HG03469 (cell line): ENCODE measurements around the gene SSBP4.

Source experiments
- ATAC-seq: cut with Tn5 transposase; IDR thresholded peaks from one replicate; pipeline ENCODE4 v1.9.1; 2021; ENCODE audit warnings: mild to moderate bottlenecking, moderate library complexity, moderate number of reproducible peaks; ENCODE audit not compliant: unreplicated experiment

Gene SSBP4

DNA sequence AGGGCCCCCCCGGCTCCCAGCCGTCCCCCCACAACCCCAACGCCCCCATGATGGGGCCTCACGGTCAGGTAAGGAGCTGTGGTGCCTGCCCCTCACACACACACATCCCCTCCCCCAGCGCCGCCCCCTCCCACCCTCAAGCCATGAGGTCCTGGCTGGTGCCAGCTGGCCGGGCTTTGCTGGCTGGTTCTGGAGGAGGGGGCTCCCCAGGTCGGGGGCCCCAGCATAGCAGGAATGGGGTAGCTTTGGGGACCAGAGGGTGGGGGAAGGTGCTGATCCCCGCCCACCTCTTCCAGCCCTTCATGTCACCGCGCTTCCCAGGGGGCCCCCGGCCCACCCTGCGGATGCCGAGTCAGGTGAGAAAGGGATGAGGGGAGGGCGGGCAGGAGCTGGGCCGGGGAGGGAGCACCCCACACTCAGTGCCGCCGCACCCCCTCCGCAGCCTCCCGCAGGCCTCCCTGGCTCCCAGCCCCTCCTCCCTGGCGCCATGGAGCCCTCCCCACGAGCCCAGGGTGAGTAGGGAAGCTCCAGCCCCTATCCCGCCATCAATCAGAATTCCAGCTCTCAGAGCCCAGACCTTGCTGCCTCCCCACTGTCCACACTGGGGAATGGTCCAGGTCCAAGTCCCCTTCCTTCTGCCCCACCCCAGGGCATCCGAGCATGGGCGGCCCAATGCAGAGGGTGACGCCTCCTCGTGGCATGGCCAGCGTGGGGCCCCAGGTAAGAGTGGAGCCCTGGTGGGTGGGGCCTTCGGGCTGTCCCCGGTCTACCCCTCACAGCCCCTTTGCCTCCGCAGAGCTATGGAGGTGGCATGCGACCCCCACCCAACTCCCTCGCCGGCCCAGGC lies 12.4 kb downstream of the SSBP4 start:
- no peak for ATAC-seq

DNA sequence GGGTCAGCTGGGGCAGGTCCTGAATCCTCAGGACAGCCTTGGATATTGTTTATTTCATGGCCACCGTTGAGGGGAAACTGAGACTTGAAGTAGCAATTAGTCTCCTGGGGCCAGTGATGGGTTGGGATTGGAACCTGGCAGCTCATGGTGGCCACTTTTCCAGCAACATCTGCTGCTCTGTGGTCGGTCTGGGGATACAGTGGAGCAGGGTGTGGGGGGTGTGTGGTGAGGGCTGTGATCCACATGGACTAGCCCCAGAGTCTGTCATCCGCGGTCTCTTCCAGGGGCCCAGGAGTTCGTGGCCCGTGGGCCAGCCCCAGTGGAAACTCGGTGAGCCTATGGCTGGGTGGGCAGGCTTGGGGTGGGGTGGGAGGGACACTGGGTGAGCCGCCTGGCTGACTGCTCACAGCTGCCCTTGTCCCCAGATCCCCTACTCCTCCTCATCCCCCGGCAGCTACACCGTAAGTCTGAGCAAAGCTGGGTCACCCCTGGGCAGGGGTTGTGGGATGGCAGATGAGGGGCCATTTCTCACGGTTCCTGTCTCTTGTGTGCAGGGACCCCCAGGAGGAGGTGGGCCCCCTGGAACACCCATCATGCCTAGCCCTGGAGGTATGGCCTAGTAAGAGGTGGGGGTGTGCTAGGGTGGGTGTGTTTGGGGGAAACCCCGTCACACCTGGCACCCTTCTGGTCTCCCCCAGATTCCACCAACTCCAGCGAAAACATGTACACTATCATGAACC lies 13.2 kb downstream of the SSBP4 start:
- no peak for ATAC-seq

- no peak for ATAC-seq
These were observed 14.0 kb downstream of the SSBP4 start for GRCh38 chr19:18433015-18433691.

DNA sequence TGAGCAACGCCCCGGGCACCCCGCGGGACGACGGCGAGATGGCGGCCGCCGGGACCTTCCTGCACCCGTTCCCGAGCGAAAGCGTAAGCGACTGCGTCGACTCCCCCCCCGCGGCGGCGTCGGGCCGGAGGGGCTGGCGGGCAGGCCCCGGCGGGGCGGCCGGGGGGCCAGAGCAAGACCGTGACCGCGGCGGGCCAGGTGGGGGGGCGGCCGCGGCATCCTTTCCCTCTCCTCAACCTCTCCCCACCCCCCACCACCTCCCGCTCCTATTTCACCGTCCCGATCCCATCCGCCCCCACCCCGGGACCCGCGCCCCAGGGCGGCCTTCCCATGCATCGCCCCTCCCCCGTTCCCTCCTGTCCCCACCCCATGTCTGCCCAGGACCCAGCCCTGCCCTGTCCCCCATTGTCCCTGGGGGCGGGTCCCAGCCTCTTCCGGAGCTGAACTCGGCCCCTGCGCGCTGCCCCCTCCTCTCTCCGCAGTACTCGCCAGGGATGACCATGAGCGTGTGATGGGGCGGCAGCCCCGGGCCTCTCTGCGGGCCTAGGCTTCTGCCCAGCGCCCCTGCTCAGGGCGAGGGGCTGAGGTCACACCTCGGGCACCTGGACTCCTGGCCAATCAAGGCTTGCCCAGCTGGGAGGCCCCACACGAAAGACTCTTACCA lies 14.7 kb downstream of the SSBP4 start:
- ATAC-seq = no peak

DNA sequence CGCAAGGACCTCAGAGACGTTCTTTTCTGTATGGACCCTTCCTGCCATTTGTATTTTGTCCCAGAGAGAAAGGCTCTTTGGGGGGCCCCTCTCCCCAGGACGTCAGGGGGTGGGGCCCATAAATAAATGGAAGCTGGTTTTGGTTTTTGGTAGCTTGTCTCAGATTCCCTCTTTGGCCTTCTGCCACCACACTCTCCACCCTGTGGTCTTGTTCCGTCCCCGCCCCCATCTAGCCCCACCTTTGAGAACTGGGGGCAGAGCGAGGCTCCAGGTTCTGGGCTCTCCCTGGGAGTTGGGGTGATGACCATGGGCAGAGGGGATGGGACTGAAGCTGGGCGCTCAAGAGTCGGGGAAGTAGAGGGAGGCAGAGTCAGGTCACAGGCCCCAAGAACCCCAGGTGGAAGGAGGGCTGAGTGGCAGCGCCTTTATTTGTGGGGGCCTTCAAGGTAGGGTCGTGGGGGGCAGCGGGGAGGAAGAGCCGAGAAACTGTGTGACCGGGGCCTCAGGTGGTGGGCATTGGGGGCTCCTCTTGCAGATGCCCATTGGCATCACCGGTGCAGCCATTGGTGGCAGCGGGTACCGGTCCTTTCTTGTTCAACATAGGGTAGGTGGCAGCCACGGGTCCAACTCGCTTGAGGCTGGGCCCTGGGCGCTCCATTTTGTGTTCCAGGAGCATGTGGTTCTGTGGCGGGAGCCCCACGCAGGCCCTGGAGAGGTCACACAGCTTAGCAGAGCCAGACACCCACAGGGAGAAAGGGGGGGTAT lies 15.4 kb downstream of the SSBP4 start:
- no peak for ATAC-seq

- no peak for ATAC-seq
These were observed 16.1 kb downstream of the SSBP4 start for GRCh38 chr19:18435178-18435841.

- no peak for ATAC-seq
These were observed 16.9 kb downstream of the SSBP4 start for GRCh38 chr19:18435842-18436670.

DNA sequence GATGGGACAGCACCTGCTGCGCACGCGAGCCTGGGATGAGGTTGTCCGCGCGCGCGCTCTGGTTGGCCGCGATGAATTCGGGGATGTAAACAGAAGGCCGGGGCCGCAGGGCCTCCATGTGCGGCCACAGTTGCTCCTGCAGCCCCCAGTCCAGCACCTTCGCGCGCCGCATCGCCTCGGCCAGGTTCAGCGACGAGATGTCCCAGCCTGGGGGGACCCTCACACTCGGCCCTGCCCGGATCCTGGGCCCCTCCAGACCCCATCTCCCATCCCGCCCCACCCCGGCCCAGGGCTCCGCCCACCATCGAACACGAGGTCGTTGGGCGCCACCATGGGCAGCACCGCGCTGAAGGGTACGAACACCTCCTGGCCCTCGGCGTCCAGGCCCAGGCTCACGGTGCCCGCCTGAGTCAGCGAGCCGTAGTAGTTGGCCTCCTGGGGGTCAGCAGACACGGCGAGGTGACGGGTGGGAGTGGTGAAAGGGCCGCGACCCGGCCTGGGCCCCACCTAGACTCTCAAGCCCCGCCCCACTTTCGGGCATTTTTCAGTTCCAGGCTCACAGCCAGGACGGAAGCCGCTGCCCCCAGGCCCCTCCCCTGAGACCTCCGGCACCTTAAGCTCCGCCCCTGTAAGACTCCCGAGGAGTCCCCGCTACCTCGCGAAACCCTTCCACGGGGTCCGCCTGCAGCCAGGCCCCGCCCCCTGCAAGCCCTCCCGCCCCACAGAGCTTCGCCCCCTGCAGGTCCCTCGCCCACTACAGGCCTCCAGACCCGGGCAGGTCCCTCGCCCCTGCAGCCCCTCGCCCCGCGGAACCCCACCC lies 17.7 kb downstream of the SSBP4 start:
- no peak for ATAC-seq

GRCh38 chr19:18437491-18438330 lies 18.5 kb downstream of the SSBP4 start, which contains the start of gene ISYNA1:
Gene ISYNA1, minus strand, starts transcription at chr19:18438133. Its CDS starts 154 bp downstream, at chr19:18437979.
- ATAC-seq = no peak

- ATAC-seq = no peak
These were observed 19.3 kb downstream of the SSBP4 start for GRCh38 chr19:18438331-18439024.

GRCh38 chr19:18439025-18439909 lies 20.1 kb downstream of the SSBP4 start:
- no peak for ATAC-seq

GRCh38 chr19:18439910-18440237 lies 20.7 kb downstream of the SSBP4 start:
- no peak for ATAC-seq

DNA sequence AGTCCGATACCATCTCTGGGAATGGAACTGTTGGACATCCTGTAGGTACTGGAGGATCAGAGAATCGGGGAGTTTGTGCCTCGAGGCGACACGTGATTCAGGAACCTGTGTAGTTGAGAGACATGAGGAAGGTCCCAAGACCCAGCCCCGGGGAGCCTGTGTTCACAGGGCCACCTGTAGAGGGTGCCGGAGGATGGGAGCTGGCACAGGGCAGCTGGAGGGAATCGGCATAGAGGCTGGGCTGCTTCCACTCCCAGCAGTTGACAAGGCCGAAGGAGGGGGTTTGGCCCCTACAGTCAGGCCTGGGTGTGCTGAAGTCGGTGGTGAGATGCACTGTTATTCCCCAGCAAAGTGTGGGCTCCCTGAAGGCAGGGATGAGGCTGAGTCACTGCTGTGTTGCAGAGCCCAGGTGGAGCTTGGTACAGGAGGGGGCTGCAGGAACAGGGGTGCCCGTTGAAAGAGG lies 21.2 kb downstream of the SSBP4 start:
- no peak for ATAC-seq

DNA sequence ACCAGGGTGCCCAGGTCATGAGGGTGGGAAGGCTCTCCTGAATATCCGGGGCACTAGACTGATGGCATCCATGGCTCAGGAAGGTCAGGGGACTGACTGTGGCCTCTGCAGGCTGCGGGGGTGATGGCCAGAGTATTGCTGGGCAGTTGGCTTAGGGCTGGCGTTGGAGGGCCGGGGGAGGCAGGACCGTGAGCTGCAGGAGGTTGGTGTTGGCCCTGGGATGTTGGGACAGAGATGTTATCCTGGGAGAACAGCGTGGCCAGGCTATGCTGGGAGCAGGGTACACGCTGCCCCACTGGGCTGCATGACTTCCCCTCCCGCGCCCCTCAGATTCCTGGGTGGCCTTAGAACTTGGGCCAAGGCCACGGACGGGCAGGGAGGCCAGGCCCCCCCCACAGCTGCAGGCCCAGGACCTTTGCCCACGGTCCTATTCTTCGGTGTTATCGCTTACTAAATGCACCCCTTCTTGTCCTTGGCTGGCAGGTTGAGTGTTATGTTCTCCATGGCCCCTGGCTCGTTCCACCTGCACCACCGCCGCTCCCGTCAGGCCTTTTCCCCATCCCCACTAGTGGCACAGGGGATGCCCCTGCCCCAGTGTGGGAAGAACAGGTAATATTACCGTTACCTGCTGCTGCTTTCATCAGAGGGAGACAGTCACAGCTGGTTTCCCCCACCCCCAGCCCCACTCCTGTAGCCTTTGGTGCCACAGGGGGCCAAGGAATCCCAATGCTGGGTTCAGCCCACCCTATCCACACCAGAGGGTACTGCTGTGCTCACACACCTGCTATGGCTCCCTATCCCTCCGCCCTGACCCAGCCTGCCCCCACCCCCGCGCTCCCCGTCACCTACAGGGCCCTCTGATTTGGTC lies 22.0 kb downstream of the SSBP4 start:
- no peak for ATAC-seq
